Ishikawa (cell line): ENCODE measurements around the gene SLC27A4.

Experiments
- CEBPB ChIP-seq: IDR thresholded peaks from 2 replicates; pipeline ENCODE4 v1.6.1; 2012
- CREB1 ChIP-seq: IDR thresholded peaks from 2 replicates; pipeline ENCODE4 v1.6.1; 2012; ENCODE audit warnings: low read depth
- EP300 ChIP-seq: IDR thresholded peaks from 2 replicates; pipeline ENCODE4 v1.6.1; 2012; ENCODE audit warnings: borderline replicate concordance
- RAD21 ChIP-seq: IDR thresholded peaks from 2 replicates; pipeline ENCODE4 v1.6.1; 2012; ENCODE audit warnings: low read depth
- TAF1 ChIP-seq: IDR thresholded peaks from 2 replicates; pipeline ENCODE4 v1.6.1; 2012; ENCODE audit warnings: low read depth, mild to moderate bottlenecking
- TCF12 ChIP-seq: IDR thresholded peaks from 2 replicates; pipeline ENCODE4 v1.6.1; 2012; ENCODE audit warnings: low read depth
- TEAD4 ChIP-seq: IDR thresholded peaks from 2 replicates; pipeline ENCODE4 v1.6.1; 2012
- YY1 ChIP-seq: IDR thresholded peaks from 2 replicates; pipeline ENCODE4 v1.6.1; 2012; ENCODE audit warnings: low read depth
- ZBTB7A ChIP-seq: IDR thresholded peaks from 2 replicates; pipeline ENCODE4 v1.6.1; 2012; ENCODE audit warnings: low read depth
- TF ChIP-seq, protein P1 (sequence below): IDR thresholded peaks from 2 replicates; pipeline ENCODE4 v1.6.1; 2012
- TF ChIP-seq, protein P2 (sequence below): IDR thresholded peaks from 2 replicates; pipeline ENCODE4 v1.6.1; 2012; ENCODE audit warnings: low read depth, mild to moderate bottlenecking
- TF ChIP-seq, protein P3 (sequence below): IDR thresholded peaks from 2 replicates; pipeline ENCODE4 v1.6.1; 2012

DNA sequence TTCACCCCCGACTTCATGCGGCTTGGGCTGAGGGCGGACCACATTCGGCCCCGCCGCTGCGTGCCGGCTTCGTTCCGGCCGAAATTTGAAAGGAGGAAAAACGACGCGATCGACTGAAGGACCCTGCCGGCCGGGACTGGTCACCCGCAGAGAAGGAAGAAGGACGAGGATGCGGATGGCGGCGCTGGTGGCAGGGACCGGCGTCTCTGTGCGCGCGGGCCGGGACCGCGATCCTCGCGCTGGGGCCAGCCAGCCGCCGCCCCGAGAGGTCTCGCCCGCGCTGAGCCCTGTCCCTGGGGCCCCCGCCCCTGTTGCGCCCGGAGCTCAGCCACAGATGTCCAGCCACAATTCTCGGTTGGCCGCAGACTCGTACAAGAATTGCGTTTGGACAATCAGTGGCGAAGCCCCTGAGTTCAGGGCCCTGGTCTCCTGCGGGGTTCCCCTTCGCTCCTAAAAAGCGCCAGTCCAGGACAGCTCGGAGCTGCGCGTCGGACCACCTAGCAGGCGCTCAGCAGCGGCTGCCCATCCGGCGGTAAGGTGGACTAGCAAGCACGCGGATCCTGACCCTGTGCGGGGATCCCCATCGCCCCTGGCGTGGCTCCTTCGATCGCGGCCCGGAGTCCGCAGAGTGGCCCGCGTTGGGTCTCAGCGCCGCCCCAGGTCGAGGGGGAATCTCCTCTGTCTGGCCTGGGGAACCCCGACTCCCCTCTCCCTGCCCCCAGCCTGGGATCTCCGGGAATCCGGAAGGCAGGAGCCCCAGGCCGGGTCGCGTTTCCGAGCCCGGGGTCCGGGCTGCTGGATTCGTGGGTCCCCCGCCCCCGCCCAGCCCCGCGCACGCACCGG is 52.2 kb downstream of the SLC27A4 start:
- no peak for TF ChIP-seq TAF1
- no peak for TF ChIP-seq TCF12
- TF ChIP-seq CREB1, result no peak
- TF ChIP-seq, protein P1, sequence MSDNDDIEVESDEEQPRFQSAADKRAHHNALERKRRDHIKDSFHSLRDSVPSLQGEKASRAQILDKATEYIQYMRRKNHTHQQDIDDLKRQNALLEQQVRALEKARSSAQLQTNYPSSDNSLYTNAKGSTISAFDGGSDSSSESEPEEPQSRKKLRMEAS, result no peak
- no peak for TF ChIP-seq YY1
- TF ChIP-seq TEAD4, result no peak
- TF ChIP-seq, protein P2, sequence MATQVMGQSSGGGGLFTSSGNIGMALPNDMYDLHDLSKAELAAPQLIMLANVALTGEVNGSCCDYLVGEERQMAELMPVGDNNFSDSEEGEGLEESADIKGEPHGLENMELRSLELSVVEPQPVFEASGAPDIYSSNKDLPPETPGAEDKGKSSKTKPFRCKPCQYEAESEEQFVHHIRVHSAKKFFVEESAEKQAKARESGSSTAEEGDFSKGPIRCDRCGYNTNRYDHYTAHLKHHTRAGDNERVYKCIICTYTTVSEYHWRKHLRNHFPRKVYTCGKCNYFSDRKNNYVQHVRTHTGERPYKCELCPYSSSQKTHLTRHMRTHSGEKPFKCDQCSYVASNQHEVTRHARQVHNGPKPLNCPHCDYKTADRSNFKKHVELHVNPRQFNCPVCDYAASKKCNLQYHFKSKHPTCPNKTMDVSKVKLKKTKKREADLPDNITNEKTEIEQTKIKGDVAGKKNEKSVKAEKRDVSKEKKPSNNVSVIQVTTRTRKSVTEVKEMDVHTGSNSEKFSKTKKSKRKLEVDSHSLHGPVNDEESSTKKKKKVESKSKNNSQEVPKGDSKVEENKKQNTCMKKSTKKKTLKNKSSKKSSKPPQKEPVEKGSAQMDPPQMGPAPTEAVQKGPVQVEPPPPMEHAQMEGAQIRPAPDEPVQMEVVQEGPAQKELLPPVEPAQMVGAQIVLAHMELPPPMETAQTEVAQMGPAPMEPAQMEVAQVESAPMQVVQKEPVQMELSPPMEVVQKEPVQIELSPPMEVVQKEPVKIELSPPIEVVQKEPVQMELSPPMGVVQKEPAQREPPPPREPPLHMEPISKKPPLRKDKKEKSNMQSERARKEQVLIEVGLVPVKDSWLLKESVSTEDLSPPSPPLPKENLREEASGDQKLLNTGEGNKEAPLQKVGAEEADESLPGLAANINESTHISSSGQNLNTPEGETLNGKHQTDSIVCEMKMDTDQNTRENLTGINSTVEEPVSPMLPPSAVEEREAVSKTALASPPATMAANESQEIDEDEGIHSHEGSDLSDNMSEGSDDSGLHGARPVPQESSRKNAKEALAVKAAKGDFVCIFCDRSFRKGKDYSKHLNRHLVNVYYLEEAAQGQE, result no peak
- TF ChIP-seq RAD21, result no peak
- no peak for TF ChIP-seq EP300
- no peak for TF ChIP-seq CEBPB
- TF ChIP-seq, protein P3, sequence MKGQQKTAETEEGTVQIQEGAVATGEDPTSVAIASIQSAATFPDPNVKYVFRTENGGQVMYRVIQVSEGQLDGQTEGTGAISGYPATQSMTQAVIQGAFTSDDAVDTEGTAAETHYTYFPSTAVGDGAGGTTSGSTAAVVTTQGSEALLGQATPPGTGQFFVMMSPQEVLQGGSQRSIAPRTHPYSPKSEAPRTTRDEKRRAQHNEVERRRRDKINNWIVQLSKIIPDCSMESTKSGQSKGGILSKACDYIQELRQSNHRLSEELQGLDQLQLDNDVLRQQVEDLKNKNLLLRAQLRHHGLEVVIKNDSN, result no peak
- TF ChIP-seq ZBTB7A, result no peak
